Esophagus muscularis mucosa (tissue), 4 donors: ENCODE results near the gene SUN3. TPM values are rescaled to one million over a fixed set of nuclear protein-coding genes. Genes with fewer than 3 reads are reported as not detected.

ENCODE experiments used
- DNase-seq: peaks from one replicate; pipeline ENCODE4 v3.0.0-alpha.2; 2017; ENCODE audit errors: extremely low spot score
- H3K27ac ChIP-seq, 4 donors: fragments of 200-600 bp; sonication (generic); replicated peaks in 1 of 4; 1 replicate in 3 of 4; 2 replicates in 1 of 4; pipeline ENCODE4 v1.5.1; 2016 to 2019; ENCODE audit warnings: mild to moderate bottlenecking in 1 of 4
- H3K27me3 ChIP-seq, 4 donors: fragments of 200-600 bp; sonication (generic); one replicate each; pipeline versions ENCODE4 v1.5.1 to v1.6.0; 2016 to 2019
- H3K36me3 ChIP-seq, 4 donors: fragments of 200-600 bp; sonication (generic); one replicate each; pipeline ENCODE4 v1.5.1; 2016 to 2019
- H3K4me1 ChIP-seq, 4 donors: fragments of 200-600 bp; sonication (generic); one replicate each; pipeline ENCODE4 v1.5.1; 2016 to 2019
- H3K4me3 ChIP-seq, 4 donors: fragments of 200-600 bp; sonication (generic); 1 replicate in 2 of 4; 2 replicates in 2 of 4; pipeline ENCODE4 v1.5.1; 2016 to 2019; ENCODE audit warnings: mild to moderate bottlenecking in 4 of 4, moderate library complexity in 1 of 4
- H3K9me3 ChIP-seq, 4 donors: fragments of 200-600 bp; sonication (generic); 1 replicate in 3 of 4; 2 replicates in 1 of 4; pipeline ENCODE4 v1.5.1; 2016 to 2019
- CTCF ChIP-seq, 3 experiments: fragments of 200-600 bp in 2 of 3; fragments of 450-650 bp in 1 of 3; sonication (generic) in 2 of 3; IDR thresholded peaks; one replicate each; pipeline ENCODE4 v1.5.1; 2017 to 2019; ENCODE audit warnings: antibody characterized with exemption in 3 of 3, mild to moderate bottlenecking in 2 of 3, moderate library complexity in 1 of 3
- EP300 ChIP-seq: sonication (generic); formaldehyde crosslinking; IDR thresholded peaks from one replicate; pipeline ENCODE4 v1.6.1; 2017; ENCODE audit warnings: antibody characterized with exemption
- WGBS: methylation state at CpG from one replicate; pipeline ENCODE4 v1.1.5; 2018; 5-methylcytosine and 5-hydroxymethylcytosine counted together
- intact Hi-C: fragments of 100-400 bp; cut with DNase I; formaldehyde crosslinking; loops from one replicate; pipeline ENCODE4 v1.15.1; 2023
- total RNA-seq, 4 donors: library from RNA; depleted of rRNA; stranded (reverse); fragments of >200 nt; gene quantifications; one replicate each; pipeline versions ENCODE4 v1.1.0 to v1.2.1, GENCODE V29; 2016

Gene SUN3
- total RNA-seq, 4 donors from 2014 or later, result not detected

- no peak for DNase-seq
- no peaks in the 10 kb centered on the region for H3K9me3 ChIP-seq
- H3K36me3 ChIP-seq, result peaks cover 0 to 16% (median 0%) of the 10 kb centered on the region in 4 donors
- H3K4me3 ChIP-seq, result no peak overlapping the region
- WGBS, result 84% methylated on average over 11 of the region's 11 CpGs
- intact Hi-C loops, result no loop called here
- H3K27me3 ChIP-seq, result no peaks in the 10 kb centered on the region
- TF ChIP-seq CTCF (IDR thresholded peaks at IDR 0.05), result no peak
- no peak for TF ChIP-seq EP300
- peaks cover 8 to 36% (median 20%) of the 10 kb centered on the region in 4 donors for H3K4me1 ChIP-seq
- H3K27ac ChIP-seq, result no peak overlapping the region
Observed at GRCh38 chr7:47937711-47938573, 91.0 kb downstream of the SUN3 start.

Other genes with a start within 250 kb of the SUN3 start
- 1 to 10 TPM in 1 of 4 donors, under 1 TPM in 3; 0.50 to 1.7 (median 0.73) TPM for gene PKD1L1, start 80.6 kb downstream of the SUN3 start, total RNA-seq
- gene HUS1, start 49.5 kb downstream of the SUN3 start, total RNA-seq, result 10 to 100 TPM; 11.5 to 15.6 (median 13.7) TPM
- not detected for gene C7orf57, start 6.4 kb upstream of the SUN3 start, total RNA-seq
- gene UPP1, start 60.2 kb upstream of the SUN3 start, total RNA-seq, result 10 to 100 TPM in 3 of 4 donors, 1 to 10 TPM in 1; 7.1 to 26.8 (median 10.6) TPM
- gene ABCA13, start 142.4 kb upstream of the SUN3 start, total RNA-seq, result under 1 TPM in 3 of 4 donors, not detected in 1; under 0.01 to 0.26 (median 0.06) TPM